SK-N-SH treated with all-trans-retinoic acid at 6 μM for 48 hours (cell line): ENCODE results near the gene SCD5.

ENCODE experiments used
- ZFP3 ChIP-seq: fragments of 250-450 bp; sonication (Bioruptor Pico); IDR thresholded peaks from 2 replicates; pipeline ENCODE4 v1.5.0; 2020; ENCODE audit warnings: mild to moderate bottlenecking, moderate library complexity
- TF ChIP-seq, protein P1 (sequence below): fragments of 250-450 bp; sonication (Bioruptor Pico); IDR thresholded peaks from 2 replicates; pipeline ENCODE4 v1.8.0; 2020; ENCODE audit warnings: mild to moderate bottlenecking, moderate library complexity, borderline replicate concordance

DNA sequence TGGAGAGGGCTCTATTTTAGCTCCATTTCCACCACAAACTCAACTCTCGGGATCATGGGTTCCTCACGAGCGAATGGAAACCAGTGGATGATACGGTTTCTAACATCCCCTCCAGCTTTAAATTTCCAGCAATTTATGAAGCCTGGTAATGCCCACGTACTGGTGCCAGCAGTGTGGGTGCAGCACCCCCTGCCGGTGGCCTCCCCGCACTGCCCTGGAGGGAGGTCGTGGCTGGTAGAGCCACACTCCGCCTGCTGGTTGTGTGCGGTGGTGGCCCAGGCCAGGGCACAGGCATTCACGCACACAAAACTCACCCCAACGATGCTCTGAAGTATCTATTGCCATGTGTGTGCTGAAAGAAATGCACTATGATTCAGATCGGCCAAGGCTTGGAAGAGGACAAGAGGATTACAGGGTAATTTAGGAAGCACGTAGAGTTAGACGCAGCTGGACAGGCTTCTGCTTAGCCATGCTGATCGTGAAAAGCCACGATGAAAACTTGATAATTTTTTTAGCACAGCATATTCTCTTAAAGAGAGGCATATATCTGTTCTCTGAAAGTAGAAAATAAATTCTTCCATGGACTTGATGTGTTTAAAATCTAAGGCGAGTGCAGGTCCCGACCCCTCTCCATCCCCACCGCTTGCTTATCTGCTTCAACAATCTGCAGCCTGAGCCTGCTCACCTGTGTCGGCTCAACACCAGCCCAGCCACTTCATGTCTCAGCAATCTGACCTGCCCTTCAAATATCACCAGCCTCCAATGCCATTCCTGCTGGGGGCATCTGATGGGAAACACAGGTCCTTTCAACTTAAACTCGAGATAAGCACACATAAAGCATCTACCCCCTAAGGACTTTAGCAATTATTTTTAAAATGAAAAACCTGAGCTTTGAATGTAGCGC is 59.1 kb downstream of the SCD5 start:
- TF ChIP-seq, protein P1, sequence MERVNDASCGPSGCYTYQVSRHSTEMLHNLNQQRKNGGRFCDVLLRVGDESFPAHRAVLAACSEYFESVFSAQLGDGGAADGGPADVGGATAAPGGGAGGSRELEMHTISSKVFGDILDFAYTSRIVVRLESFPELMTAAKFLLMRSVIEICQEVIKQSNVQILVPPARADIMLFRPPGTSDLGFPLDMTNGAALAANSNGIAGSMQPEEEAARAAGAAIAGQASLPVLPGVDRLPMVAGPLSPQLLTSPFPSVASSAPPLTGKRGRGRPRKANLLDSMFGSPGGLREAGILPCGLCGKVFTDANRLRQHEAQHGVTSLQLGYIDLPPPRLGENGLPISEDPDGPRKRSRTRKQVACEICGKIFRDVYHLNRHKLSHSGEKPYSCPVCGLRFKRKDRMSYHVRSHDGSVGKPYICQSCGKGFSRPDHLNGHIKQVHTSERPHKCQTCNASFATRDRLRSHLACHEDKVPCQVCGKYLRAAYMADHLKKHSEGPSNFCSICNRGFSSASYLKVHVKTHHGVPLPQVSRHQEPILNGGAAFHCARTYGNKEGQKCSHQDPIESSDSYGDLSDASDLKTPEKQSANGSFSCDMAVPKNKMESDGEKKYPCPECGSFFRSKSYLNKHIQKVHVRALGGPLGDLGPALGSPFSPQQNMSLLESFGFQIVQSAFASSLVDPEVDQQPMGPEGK (CRISPR knock-in tag) = no peak
- TF ChIP-seq ZFP3 (CRISPR knock-in tag) = no peak
